Measurements from ENCODE around the gene CDK14. TPM values are rescaled to one million over a fixed set of nuclear protein-coding genes. Genes with fewer than 3 reads are reported as not detected.

CDK14 gene
- total RNA-seq, 1 donor from 2014 or later = 6.4 TPM

DNA sequence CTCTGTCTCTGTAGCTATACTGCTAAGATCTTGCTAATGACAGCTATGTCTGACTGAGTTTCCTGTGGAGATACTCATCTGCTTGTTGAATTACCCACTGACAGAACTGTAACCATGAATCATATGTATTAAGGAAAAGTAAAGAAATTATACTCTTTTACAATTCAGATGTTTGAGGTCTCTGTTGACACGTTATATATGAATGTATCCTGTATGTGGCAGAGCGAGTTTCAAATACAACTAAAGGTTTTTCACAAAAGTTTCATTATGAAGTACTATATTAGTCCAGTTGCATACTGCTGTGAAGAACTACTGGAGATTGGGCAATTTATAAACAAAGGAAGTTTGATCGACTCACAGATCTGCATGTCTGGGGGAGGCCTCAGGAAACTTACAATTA is 232.5 kb downstream of the CDK14 start:
- DNase-seq (ENCODE audit: low read depth) = no peak
- no peak overlapping the region for H3K4me3 ChIP-seq (ENCODE audit: low read depth, low read length)
- TF ChIP-seq, protein P1, sequence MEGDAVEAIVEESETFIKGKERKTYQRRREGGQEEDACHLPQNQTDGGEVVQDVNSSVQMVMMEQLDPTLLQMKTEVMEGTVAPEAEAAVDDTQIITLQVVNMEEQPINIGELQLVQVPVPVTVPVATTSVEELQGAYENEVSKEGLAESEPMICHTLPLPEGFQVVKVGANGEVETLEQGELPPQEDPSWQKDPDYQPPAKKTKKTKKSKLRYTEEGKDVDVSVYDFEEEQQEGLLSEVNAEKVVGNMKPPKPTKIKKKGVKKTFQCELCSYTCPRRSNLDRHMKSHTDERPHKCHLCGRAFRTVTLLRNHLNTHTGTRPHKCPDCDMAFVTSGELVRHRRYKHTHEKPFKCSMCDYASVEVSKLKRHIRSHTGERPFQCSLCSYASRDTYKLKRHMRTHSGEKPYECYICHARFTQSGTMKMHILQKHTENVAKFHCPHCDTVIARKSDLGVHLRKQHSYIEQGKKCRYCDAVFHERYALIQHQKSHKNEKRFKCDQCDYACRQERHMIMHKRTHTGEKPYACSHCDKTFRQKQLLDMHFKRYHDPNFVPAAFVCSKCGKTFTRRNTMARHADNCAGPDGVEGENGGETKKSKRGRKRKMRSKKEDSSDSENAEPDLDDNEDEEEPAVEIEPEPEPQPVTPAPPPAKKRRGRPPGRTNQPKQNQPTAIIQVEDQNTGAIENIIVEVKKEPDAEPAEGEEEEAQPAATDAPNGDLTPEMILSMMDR (conservative IDR thresholded peaks at IDR 0.05; ENCODE audit: low read depth, low read length) = no peak

DNA sequence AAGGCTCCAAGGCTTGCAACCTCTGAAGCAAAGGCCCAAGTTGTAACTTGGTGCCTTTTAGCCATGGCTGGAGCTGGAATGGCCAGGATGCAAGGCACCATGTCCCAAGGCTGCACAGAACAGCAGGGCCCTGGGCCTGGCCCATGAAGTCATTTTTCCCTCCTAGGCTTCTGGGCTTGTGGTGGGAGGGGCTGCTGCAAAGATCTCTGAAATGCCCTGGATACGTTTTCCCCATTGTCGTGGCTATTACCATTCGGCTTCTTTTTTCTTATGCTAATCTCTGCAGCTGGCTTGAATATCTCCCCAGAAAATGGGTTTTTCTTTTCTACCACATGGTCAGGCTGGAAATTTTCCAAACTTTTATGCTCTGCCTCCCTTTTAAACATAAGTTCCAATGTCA is 234.2 kb downstream of the CDK14 start:
- TF ChIP-seq, protein P1 (conservative IDR thresholded peaks at IDR 0.05; ENCODE audit: low read depth, low read length) = no peak
- no peak overlapping the region for H3K4me3 ChIP-seq (ENCODE audit: low read depth, low read length)
- DNase-seq (ENCODE audit: low read depth) = no peak

GRCh38 chr7:90832726-90833125 is 236.6 kb downstream of the CDK14 start:
- H3K4me3 ChIP-seq (ENCODE audit: low read depth, low read length) = no peak overlapping the region
- TF ChIP-seq, protein P1 (conservative IDR thresholded peaks at IDR 0.05; ENCODE audit: low read depth, low read length) = no peak
- no peak for DNase-seq (ENCODE audit: low read depth)

DNA sequence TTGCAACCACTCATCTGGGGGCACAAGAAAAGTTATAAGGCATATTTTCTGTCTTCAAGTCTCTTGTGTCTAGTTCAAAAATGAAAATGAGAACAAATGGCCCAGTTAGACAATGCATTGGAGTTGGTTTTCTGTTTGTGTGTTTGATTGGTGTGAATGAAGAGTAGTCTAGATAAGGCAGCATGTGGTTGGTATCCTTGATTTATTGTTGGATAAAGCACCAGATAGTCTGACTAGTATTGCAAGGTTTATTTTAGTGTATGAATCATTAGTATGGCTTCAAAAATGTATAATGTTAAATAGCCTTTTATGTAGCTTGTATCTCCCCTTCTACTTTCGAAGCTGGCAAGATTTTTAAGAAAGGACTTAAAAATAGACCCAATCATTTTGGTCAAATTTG is 237.3 kb downstream of the CDK14 start:
- DNase-seq (ENCODE audit: low read depth) = no peak
- TF ChIP-seq, protein P1 (conservative IDR thresholded peaks at IDR 0.05; ENCODE audit: low read depth, low read length) = no peak
- no peak overlapping the region for H3K4me3 ChIP-seq (ENCODE audit: low read depth, low read length)

DNA sequence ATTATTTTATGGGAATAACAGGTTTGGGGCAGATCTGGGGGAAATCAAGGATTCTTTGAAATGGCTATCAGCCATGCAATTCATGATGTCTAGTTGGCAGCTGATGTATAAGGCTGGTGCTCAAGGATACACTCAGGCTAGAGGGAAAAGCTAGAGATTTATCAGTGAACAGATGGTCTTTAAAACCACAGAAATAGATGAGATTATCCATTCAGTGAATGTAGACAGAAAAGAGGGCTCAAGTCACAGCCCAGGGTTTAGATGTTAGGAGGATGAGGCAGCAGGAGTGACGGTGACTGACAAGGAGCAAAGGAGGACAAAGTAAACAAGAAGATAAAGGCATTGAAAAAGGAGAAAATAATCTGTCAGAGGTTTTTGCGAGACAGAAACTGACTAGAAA is 238.7 kb downstream of the CDK14 start:
- TF ChIP-seq, protein P1 (conservative IDR thresholded peaks at IDR 0.05; ENCODE audit: low read depth, low read length) = no peak
- H3K4me3 ChIP-seq (ENCODE audit: low read depth, low read length) = no peak overlapping the region
- DNase-seq (ENCODE audit: low read depth) = no peak

DNA sequence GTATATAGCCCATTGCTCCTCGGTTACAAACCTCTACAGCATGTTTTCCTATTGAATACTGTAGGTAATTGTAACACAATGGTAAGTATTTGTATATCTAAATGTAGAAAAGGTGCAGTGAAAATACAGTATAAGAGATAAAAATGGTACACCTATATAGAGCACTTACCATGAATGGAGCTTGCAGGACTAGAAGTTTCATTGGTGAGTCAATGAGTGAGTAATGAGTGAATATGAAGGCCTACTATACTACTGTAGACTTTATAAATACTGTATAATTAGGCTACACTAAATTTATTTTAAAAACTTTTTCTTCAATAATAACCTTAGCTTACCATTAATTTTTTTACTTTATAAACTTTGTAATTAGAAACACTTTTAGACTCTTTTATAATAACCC is 239.7 kb downstream of the CDK14 start:
- no peak for DNase-seq (ENCODE audit: low read depth)
- no peak overlapping the region for H3K4me3 ChIP-seq (ENCODE audit: low read depth, low read length)
- TF ChIP-seq, protein P1 (conservative IDR thresholded peaks at IDR 0.05; ENCODE audit: low read depth, low read length) = no peak

- no peak overlapping the region for H3K4me3 ChIP-seq (ENCODE audit: low read depth, low read length)
- TF ChIP-seq, protein P1 (conservative IDR thresholded peaks at IDR 0.05; ENCODE audit: low read depth, low read length) = no peak
- no peak for DNase-seq (ENCODE audit: low read depth)
Observed at GRCh38 chr7:90836937-90837336, 240.8 kb downstream of the CDK14 start.
